ENCODE measurements around the gene DNAL4. TPM values are rescaled to one million over a fixed set of nuclear protein-coding genes. Genes with fewer than 3 reads are reported as not detected.
"Not testable (repeated sequence)": the region's sequence is repeated elsewhere in the genome, so short reads cannot be mapped to it uniquely, and the experiment has no call there.

Gene DNAL4
- total RNA-seq, 6 donors from 2014 or later: 14.7 to 23.7 (median 20.2) TPM

DNA sequence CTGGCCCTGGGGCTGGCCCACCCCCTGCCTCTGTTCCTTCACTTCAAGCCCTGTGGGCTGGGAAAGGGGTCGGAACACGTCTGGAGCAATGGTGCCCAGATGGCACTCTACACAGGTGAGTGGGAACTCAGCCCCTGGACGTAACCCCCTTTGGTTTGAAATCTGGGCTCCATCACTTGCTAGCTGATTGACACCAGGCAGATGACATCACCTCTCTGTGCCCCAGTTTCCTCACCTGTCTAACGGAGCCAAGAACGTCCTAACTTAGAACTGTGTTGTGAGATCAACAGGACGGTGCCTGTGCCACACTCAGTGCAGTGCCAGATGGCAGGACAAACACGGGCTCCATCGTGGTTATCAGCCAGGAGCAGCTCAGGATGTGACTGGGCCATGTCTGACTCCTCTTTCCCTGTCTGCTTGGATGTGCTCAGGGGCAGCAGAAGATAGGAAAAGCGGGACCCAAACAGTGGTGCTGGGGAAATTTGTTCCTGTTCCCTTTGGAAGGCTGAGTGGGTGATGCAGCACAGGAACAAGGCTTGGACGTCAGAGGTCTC is 25.5 kb upstream of the DNAL4 start:
- DNase-seq (no peak), ATAC-seq (ENCODE audit: low FRiP score in 2 of 2) (peak in 1 of 2 donors; percentile 19)
- H3K4me1 ChIP-seq: no peaks in the 10 kb centered on the region
- no peak overlapping the region for H3K4me3 ChIP-seq
- no peaks in the 10 kb centered on the region for H3K36me3 ChIP-seq
- 69 to 77% methylated on average over 3 to 10 of the region's 10 CpGs for WGBS, 2 donors
- no peaks in the 10 kb centered on the region for H3K27me3 ChIP-seq
- H3K27ac ChIP-seq: no peak overlapping the region
- TF ChIP-seq, protein P1, sequence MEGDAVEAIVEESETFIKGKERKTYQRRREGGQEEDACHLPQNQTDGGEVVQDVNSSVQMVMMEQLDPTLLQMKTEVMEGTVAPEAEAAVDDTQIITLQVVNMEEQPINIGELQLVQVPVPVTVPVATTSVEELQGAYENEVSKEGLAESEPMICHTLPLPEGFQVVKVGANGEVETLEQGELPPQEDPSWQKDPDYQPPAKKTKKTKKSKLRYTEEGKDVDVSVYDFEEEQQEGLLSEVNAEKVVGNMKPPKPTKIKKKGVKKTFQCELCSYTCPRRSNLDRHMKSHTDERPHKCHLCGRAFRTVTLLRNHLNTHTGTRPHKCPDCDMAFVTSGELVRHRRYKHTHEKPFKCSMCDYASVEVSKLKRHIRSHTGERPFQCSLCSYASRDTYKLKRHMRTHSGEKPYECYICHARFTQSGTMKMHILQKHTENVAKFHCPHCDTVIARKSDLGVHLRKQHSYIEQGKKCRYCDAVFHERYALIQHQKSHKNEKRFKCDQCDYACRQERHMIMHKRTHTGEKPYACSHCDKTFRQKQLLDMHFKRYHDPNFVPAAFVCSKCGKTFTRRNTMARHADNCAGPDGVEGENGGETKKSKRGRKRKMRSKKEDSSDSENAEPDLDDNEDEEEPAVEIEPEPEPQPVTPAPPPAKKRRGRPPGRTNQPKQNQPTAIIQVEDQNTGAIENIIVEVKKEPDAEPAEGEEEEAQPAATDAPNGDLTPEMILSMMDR (IDR thresholded peaks at IDR 0.05): no peak
- TF ChIP-seq POLR2A (IDR thresholded peaks at IDR 0.05) (no peak), POLR2AphosphoS5 (IDR thresholded peaks at IDR 0.05) (no peak), EP300 (IDR thresholded peaks at IDR 0.05) (no peak)
- H3K9me3 ChIP-seq: no peaks in the 10 kb centered on the region

DNA sequence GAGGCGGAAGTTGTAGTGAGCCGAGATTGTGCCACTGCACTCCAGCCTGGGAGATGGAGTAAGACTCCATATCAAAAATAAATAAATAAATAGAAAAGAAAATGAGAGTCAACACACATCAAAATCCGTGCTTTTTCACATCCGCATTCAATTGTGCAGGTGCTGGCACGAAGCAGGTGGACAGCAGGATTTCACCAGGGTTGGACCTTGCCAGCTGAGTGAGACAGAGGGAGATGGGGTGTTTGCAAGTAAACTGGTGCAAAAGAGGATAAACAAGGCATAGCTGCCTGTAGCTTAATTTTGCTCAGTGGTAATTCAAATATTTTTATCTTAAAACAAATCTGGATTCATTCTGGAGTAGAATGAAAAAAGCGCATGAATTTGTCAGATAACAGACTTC is 23.3 kb upstream of the DNAL4 start:
- TF ChIP-seq POLR2AphosphoS5 (IDR thresholded peaks at IDR 0.05) (no peak), EP300 (IDR thresholded peaks at IDR 0.05) (no peak), POLR2A (IDR thresholded peaks at IDR 0.05) (no peak)
- TF ChIP-seq, protein P1 (IDR thresholded peaks at IDR 0.05): no peak
- ATAC-seq (ENCODE audit: low FRiP score in 2 of 2) (no peak), DNase-seq (no peak)
- Histone ChIP-seq H3K9me3 (no peaks in the 10 kb centered on the region), H3K36me3 (no peaks in the 10 kb centered on the region), H3K27me3 (no peaks in the 10 kb centered on the region), H3K4me1 (no peaks in the 10 kb centered on the region), H3K27ac (no peak overlapping the region), H3K4me3 (no peak overlapping the region)
- WGBS, 2 donors: 85 to 86% methylated on average over 6 of the region's 6 CpGs

DNA sequence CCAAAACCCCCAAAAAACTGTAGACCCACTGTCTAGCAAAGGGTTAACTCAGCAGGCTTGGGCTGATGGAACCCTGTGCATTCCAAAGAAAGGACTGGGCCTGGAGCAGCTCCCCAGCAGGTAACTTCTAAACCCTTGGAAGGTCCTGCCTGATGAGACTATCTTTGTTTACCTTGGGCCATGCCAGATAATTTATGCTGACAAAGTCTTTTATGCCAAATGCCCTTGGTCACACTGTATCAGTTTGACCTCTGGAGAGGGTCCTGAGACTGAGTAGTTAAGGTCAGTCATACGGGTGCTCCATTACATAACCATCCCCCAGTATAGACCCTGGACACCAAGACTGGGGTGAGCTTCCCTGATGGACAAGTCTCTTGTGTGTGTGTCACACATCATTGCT is 21.9 kb upstream of the DNAL4 start:
- ATAC-seq (ENCODE audit: low FRiP score in 2 of 2) (no peak), DNase-seq (no peak)
- Histone ChIP-seq H3K27ac (no peak overlapping the region), H3K27me3 (no peaks in the 10 kb centered on the region), H3K36me3 (no peaks in the 10 kb centered on the region), H3K4me1 (no peaks in the 10 kb centered on the region), H3K4me3 (no peak overlapping the region), H3K9me3 (no peaks in the 10 kb centered on the region)
- 64% methylated on average over 1 of the region's 1 CpG; no CpG with 5 or more reads in 1 of the 2 donors for WGBS, 2 donors
- no peak for TF ChIP-seq POLR2AphosphoS5 (IDR thresholded peaks at IDR 0.05)
- no peak for TF ChIP-seq POLR2A (IDR thresholded peaks at IDR 0.05)
- TF ChIP-seq, protein P1 (IDR thresholded peaks at IDR 0.05): no peak
- TF ChIP-seq EP300 (IDR thresholded peaks at IDR 0.05): no peak

DNA sequence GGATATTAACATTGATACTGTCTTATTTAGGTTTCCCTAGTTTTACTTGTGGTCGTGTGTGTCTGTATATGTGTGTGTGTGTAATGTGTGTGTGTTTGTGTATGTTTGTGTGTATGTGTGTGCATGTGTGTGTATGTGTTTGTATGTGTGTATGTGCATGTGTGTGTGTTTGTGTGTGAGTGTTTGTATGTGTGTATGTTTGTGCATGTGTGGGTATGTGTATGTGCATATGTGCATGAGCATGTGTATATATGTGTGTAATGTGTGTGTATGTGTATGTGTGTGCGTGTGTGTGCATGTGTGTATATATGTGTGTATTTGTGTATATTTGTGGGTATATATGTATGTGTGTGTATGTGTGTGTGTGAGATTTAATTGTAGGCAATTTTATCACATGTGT is 17.3 kb upstream of the DNAL4 start:
- no peak overlapping the region for H3K27ac ChIP-seq
- WGBS, 2 donors: 83 to 91% methylated on average over 2 of the region's 2 CpGs
- H3K4me3 ChIP-seq: no peak overlapping the region
- no peaks in the 10 kb centered on the region for H3K27me3 ChIP-seq
- ATAC-seq (ENCODE audit: low FRiP score in 2 of 2) (no peak), DNase-seq (no peak)
- no peaks in the 10 kb centered on the region for H3K36me3 ChIP-seq
- no peaks in the 10 kb centered on the region for H3K4me1 ChIP-seq
- peaks cover 0 to 8% (median 0%) of the 10 kb centered on the region in 4 donors for H3K9me3 ChIP-seq
- TF ChIP-seq, protein P1 (IDR thresholded peaks at IDR 0.05): no peak
- TF ChIP-seq POLR2AphosphoS5 (IDR thresholded peaks at IDR 0.05): no peak
- no peak for TF ChIP-seq POLR2A (IDR thresholded peaks at IDR 0.05)
- no peak for TF ChIP-seq EP300 (IDR thresholded peaks at IDR 0.05)

DNA sequence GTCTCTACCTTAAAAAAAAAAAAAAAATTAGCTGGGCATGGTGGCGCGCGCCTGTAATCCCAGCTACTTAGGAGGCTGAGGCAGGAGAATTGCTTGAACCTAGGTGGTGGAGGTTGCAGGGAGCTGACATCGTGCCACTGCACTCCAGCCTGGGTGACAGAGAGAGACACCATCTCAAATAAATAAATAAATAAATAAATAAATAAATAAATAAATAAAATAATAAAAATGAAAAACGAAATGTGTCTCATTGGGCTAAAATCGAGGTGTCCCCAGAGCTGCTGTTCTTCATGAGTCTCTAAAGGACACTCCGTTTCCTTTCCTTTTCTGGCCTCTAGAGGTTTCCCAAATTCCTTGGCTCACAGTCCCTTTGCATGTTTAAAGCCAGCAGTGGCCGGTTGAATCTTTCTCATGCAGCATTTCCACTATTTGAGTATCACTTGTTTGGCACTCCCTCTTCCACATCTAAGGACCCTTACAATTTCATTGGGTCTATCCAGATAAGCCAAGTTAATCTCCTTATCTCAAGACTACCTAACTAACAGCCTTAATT is 11.2 kb upstream of the DNAL4 start:
- ATAC-seq (ENCODE audit: low FRiP score in 2 of 2); DNase-seq; H3K4me3 ChIP-seq; H3K27me3 ChIP-seq; H3K9me3 ChIP-seq; H3K27ac ChIP-seq; H3K4me1 ChIP-seq; H3K36me3 ChIP-seq: not testable (repeated sequence)
- 75 to 80% methylated on average over 8 of the region's 8 CpGs for WGBS, 2 donors
